ENCODE data around the gene VSNL1. TPM values are rescaled to one million over a fixed set of nuclear protein-coding genes. Genes with fewer than 3 reads are reported as not detected.

VSNL1 gene
- total RNA-seq, 1 experiment from 2014 or later: 0.43 TPM

DNA sequence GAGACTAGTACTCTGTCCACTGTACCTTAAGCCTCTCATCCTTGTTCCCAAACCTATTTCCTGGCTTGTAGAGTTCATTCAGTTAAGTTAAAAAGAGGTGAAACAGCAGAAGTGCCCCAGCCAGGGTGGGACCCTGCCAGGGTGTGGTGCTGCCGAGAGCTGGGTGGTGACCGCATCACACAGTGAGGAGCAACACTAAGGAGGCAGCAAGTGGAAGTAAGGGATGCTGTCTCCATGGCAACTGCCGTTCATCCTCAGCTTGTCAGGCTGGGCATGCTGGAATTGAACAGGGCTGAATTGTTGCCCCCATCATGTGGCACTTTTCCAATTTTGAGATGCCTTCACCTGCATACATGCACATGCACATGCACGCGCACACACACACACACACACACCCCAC is 77.0 kb downstream of the VSNL1 start:
- POLR2A ChIA-PET: no interaction called here
- H3K9me3 ChIP-seq: no peaks in the 10 kb centered on the region
- H3K27me3 ChIP-seq (replicated peaks; ENCODE audit: control insufficient read depth, insufficient read depth, low read length): no peaks in the 10 kb centered on the region
- no peak overlapping the region for H3K4me3 ChIP-seq (ENCODE audit: low read depth, low read length)
- no peaks in the 10 kb centered on the region for H3K36me3 Mint-ChIP-seq (ENCODE audit: insufficient read depth, unreplicated experiment)
- peaks cover 7% of the 10 kb centered on the region for H3K27me3 Mint-ChIP-seq (ENCODE audit: insufficient read depth, unreplicated experiment)
- no peaks in the 10 kb centered on the region for H3K9me3 Mint-ChIP-seq (ENCODE audit: unreplicated experiment)
- H3K4me1 ChIP-seq: no peaks in the 10 kb centered on the region
- DNase-seq: no peak
- intact Hi-C loops (cut with micrococcal nuclease; ENCODE audit: unreplicated experiment): no loop called here
- BruUV-seq (replicated peaks): no TSS peak
- H3K27ac Mint-ChIP-seq (ENCODE audit: unreplicated experiment): no peak overlapping the region
- TF ChIP-seq, protein P1, sequence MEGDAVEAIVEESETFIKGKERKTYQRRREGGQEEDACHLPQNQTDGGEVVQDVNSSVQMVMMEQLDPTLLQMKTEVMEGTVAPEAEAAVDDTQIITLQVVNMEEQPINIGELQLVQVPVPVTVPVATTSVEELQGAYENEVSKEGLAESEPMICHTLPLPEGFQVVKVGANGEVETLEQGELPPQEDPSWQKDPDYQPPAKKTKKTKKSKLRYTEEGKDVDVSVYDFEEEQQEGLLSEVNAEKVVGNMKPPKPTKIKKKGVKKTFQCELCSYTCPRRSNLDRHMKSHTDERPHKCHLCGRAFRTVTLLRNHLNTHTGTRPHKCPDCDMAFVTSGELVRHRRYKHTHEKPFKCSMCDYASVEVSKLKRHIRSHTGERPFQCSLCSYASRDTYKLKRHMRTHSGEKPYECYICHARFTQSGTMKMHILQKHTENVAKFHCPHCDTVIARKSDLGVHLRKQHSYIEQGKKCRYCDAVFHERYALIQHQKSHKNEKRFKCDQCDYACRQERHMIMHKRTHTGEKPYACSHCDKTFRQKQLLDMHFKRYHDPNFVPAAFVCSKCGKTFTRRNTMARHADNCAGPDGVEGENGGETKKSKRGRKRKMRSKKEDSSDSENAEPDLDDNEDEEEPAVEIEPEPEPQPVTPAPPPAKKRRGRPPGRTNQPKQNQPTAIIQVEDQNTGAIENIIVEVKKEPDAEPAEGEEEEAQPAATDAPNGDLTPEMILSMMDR (IDR thresholded peaks at IDR 0.05; ENCODE audit: insufficient read depth in 1 of 2, low read depth in 1 of 2, low read length in 1 of 2, severe bottlenecking in 1 of 2, unreplicated experiment in 1 of 2): no peak
- CTCF ChIA-PET: no interaction called here
- H3K4me1 Mint-ChIP-seq (ENCODE audit: low read depth, unreplicated experiment): no peaks in the 10 kb centered on the region
- H3K4me3 Mint-ChIP-seq (ENCODE audit: unreplicated experiment): no peak overlapping the region
- H3K36me3 ChIP-seq (ENCODE audit: control insufficient read depth, insufficient read depth, low read length): no peaks in the 10 kb centered on the region

DNA sequence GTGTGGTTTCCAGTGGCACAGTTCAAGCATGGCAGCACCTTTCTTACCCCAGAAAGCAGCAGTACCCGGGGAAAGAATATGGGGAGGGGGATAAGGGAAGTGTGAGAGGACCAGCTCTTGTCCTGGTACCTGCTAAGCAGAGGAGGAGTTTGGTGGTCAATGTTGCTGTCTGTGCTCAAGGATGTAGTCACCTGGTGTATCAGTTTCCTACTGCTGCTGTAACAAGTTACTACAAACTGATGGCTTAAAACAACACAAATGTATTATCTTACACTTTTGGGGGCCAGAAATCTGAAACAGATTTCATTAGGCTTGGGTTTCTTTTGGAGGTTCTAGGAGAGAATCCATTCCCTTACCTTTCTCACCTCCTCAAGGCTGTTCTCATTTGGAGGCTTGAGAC is 77.5 kb downstream of the VSNL1 start:
- ChIA-PET CTCF (no interaction called here), POLR2A (no interaction called here)
- no peaks in the 10 kb centered on the region for H3K36me3 Mint-ChIP-seq (ENCODE audit: insufficient read depth, unreplicated experiment)
- H3K27me3 Mint-ChIP-seq (ENCODE audit: insufficient read depth, unreplicated experiment): peaks cover 7% of the 10 kb centered on the region
- Histone ChIP-seq H3K9me3 (no peaks in the 10 kb centered on the region), H3K4me1 (no peaks in the 10 kb centered on the region), H3K27me3 (replicated peaks; ENCODE audit: control insufficient read depth, insufficient read depth, low read length) (no peaks in the 10 kb centered on the region), H3K36me3 (ENCODE audit: control insufficient read depth, insufficient read depth, low read length) (no peaks in the 10 kb centered on the region), H3K4me3 (ENCODE audit: low read depth, low read length) (no peak overlapping the region)
- no TSS peak for BruUV-seq (replicated peaks)
- H3K4me3 Mint-ChIP-seq (ENCODE audit: unreplicated experiment): no peak overlapping the region
- H3K27ac Mint-ChIP-seq (ENCODE audit: unreplicated experiment): no peak overlapping the region
- H3K9me3 Mint-ChIP-seq (ENCODE audit: unreplicated experiment): no peaks in the 10 kb centered on the region
- no peak for DNase-seq
- intact Hi-C loops (cut with micrococcal nuclease; ENCODE audit: unreplicated experiment): no loop called here
- H3K4me1 Mint-ChIP-seq (ENCODE audit: low read depth, unreplicated experiment): no peaks in the 10 kb centered on the region
- TF ChIP-seq, protein P1 (IDR thresholded peaks at IDR 0.05; ENCODE audit: insufficient read depth in 1 of 2, low read depth in 1 of 2, low read length in 1 of 2, severe bottlenecking in 1 of 2, unreplicated experiment in 1 of 2): no peak

DNA sequence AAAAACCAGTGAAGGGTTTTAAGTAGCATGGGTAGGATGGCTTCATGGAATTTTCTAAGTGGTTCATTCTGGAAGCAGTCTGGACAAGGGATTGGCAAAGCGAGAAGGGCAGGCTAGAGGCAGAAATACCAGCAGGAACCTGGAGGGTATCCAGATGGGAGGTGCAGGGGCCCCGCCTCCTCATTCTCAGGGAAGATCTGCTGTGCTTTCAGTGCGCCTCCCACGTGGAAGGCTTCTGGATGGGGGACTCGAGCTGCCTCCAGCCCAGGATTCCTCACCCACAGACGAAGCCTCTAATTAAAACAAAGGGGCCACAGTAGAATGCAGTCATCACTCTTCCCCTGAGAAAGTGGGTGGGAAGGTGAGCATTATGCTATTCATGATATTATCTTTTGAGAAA is 79.8 kb downstream of the VSNL1 start:
- no TSS peak for BruUV-seq (replicated peaks)
- H3K4me3 Mint-ChIP-seq (ENCODE audit: unreplicated experiment): no peak overlapping the region
- no peaks in the 10 kb centered on the region for H3K9me3 Mint-ChIP-seq (ENCODE audit: unreplicated experiment)
- no peak for DNase-seq
- H3K4me1 Mint-ChIP-seq (ENCODE audit: low read depth, unreplicated experiment): no peaks in the 10 kb centered on the region
- no peaks in the 10 kb centered on the region for H3K36me3 Mint-ChIP-seq (ENCODE audit: insufficient read depth, unreplicated experiment)
- no peaks in the 10 kb centered on the region for H3K9me3 ChIP-seq
- H3K36me3 ChIP-seq (ENCODE audit: control insufficient read depth, insufficient read depth, low read length): no peaks in the 10 kb centered on the region
- no peak overlapping the region for H3K4me3 ChIP-seq (ENCODE audit: low read depth, low read length)
- no peaks in the 10 kb centered on the region for H3K27me3 ChIP-seq (replicated peaks; ENCODE audit: control insufficient read depth, insufficient read depth, low read length)
- H3K27me3 Mint-ChIP-seq (ENCODE audit: insufficient read depth, unreplicated experiment): peaks cover 10% of the 10 kb centered on the region
- no peaks in the 10 kb centered on the region for H3K4me1 ChIP-seq
- ChIA-PET POLR2A (no interaction called here), CTCF (interaction anchor here (1.1 kb wide), 1 partner anchor 51 kb away, joined by 3 read pairs; no protein-coding TSS in a partner anchor)
- TF ChIP-seq, protein P1 (IDR thresholded peaks at IDR 0.05; ENCODE audit: insufficient read depth in 1 of 2, low read depth in 1 of 2, low read length in 1 of 2, severe bottlenecking in 1 of 2, unreplicated experiment in 1 of 2): no peak
- intact Hi-C loops (cut with micrococcal nuclease; ENCODE audit: unreplicated experiment): no loop called here
- no peak overlapping the region for H3K27ac Mint-ChIP-seq (ENCODE audit: unreplicated experiment)
